ENCODE results near the gene GARNL3. TPM values are rescaled to one million over a fixed set of nuclear protein-coding genes. Genes with fewer than 3 reads are reported as not detected.

Gene GARNL3
- total RNA-seq, 3 donors from 2014 or later: 13.4 to 44.8 (median 26.2) TPM

DNA sequence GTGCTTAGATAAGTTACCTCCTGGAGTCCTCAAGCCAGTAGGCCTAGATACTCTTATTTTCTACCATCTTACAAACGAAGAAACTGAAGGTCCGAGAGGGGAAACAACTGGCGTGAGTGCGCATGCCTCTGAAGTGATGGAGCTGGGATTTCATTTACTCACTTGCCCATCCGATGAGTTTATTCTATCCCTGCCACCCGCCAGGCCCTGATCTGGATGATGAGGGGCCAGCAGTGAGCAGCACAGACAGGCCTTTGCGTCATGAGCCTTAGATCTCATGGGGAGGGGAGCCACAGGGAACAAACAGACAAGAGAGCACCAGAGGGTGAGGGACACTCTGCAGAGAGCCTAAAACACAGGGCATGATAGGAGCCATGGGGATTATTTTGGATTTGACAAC lies 98.3 kb downstream of the GARNL3 start:
- Histone ChIP-seq H3K27me3 (no peaks in the 10 kb centered on the region), H3K27ac (no peak overlapping the region), H3K4me1 (no peaks in the 10 kb centered on the region), H3K9me3 (no peaks in the 10 kb centered on the region), H3K4me3 (no peak overlapping the region), H3K36me3 (no peaks in the 10 kb centered on the region)
- TF ChIP-seq POLR2AphosphoS5 (IDR thresholded peaks at IDR 0.05): no peak
- intact Hi-C loops (cut with DNase I; ENCODE audit: low total_unique reads): no loop called here
- DNase-seq (ENCODE audit: low spot score in 2 of 2): no peak

DNA sequence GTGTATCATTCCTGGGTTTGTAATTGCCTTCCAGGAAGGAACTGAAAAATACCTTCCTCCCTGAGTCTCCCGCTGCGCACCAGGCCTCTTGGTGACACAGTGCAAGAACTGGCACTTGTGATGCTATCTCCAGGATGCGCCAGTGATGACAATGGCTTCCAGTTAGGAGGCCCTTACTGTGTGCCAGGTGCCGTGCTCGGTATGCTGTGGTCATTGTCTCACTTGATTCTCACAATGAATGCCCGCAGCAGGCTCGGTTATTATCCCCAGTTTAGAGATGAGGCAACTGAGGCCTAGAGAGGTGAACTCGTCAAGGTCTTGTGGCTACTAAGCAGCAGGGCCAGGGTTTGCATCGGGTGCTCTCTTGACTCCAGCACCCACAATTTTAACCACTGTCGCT lies 100.9 kb downstream of the GARNL3 start:
- intact Hi-C loops (cut with DNase I; ENCODE audit: low total_unique reads): no loop called here
- H3K27me3 ChIP-seq: no peaks in the 10 kb centered on the region
- H3K4me3 ChIP-seq: no peak overlapping the region
- TF ChIP-seq, protein P1, sequence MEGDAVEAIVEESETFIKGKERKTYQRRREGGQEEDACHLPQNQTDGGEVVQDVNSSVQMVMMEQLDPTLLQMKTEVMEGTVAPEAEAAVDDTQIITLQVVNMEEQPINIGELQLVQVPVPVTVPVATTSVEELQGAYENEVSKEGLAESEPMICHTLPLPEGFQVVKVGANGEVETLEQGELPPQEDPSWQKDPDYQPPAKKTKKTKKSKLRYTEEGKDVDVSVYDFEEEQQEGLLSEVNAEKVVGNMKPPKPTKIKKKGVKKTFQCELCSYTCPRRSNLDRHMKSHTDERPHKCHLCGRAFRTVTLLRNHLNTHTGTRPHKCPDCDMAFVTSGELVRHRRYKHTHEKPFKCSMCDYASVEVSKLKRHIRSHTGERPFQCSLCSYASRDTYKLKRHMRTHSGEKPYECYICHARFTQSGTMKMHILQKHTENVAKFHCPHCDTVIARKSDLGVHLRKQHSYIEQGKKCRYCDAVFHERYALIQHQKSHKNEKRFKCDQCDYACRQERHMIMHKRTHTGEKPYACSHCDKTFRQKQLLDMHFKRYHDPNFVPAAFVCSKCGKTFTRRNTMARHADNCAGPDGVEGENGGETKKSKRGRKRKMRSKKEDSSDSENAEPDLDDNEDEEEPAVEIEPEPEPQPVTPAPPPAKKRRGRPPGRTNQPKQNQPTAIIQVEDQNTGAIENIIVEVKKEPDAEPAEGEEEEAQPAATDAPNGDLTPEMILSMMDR (IDR thresholded peaks at IDR 0.05): no peak
- TF ChIP-seq POLR2A (IDR thresholded peaks at IDR 0.05) (no peak), POLR2AphosphoS5 (IDR thresholded peaks at IDR 0.05) (no peak)
- no peaks in the 10 kb centered on the region for H3K4me1 ChIP-seq
- DNase-seq (ENCODE audit: low spot score in 2 of 2): no peak
- no peaks in the 10 kb centered on the region for H3K36me3 ChIP-seq
- H3K9me3 ChIP-seq: no peaks in the 10 kb centered on the region
- no peak overlapping the region for H3K27ac ChIP-seq

DNA sequence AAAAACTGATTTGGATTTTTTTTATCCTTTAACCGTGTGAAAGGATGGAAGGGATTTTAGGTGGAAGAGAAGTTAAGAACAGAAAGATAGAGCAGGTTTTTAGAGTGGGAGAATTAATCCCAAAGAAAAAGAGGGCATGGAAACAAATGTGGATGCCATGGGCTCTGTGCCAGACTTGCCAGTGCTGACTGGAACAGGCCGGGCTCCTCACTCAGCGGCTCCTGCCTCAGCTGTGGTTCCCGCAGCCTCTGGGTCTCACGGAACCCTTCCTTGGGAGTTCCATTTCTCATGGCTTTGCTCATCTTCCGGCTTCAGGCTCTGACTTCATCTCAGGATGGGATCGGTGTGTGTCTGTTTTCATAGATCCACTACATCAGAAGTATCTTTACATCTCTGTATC lies 102.0 kb downstream of the GARNL3 start:
- intact Hi-C loops (cut with DNase I; ENCODE audit: low total_unique reads): no loop called here
- H3K36me3 ChIP-seq: no peaks in the 10 kb centered on the region

DNA sequence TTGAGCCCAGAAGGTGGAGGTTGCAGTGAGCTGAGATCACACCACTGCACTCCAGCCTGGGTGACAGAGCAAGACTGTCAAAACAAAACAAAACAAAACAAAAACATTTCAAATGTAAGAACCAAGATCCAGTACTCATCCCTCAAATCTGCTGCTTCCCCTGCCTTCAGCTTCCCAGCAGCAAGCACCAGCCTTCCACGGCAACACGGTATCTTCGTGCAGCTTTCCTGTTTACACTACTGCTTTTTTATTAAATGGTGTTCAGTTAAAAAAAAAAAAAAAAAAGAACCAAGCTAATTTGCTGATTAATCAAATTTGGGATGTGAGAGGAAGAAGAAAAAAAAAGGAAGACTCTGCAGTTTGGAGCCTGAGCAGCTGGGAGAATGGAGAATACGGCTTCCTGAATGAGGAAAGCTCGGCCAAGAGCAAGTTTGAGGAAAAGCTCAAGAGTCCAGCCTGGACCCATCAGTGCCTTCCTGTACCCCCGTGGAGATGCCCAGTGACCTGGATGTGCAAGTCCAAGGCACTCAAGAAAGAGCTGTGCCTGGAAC lies 104.4 kb downstream of the GARNL3 start:
- intact Hi-C loops (cut with DNase I; ENCODE audit: low total_unique reads): no loop called here
- no peaks in the 10 kb centered on the region for H3K27me3 ChIP-seq
- H3K4me1 ChIP-seq: no peaks in the 10 kb centered on the region
- H3K36me3 ChIP-seq: no peaks in the 10 kb centered on the region
- H3K27ac ChIP-seq: no peak overlapping the region
- no peak for TF ChIP-seq POLR2AphosphoS5 (IDR thresholded peaks at IDR 0.05)
- no peak for DNase-seq (ENCODE audit: low spot score in 2 of 2)
- H3K4me3 ChIP-seq: no peak overlapping the region
- no peaks in the 10 kb centered on the region for H3K9me3 ChIP-seq

More for the DNA sequence above, 102.0 kb downstream of the GARNL3 start:
- TF ChIP-seq POLR2AphosphoS5 (IDR thresholded peaks at IDR 0.05) (no peak), POLR2A (IDR thresholded peaks at IDR 0.05) (no peak)
- TF ChIP-seq, protein P1 (IDR thresholded peaks at IDR 0.05): no peak
- Histone ChIP-seq H3K27ac (no peak overlapping the region), H3K4me1 (no peaks in the 10 kb centered on the region), H3K4me3 (no peak overlapping the region), H3K9me3 (no peaks in the 10 kb centered on the region), H3K27me3 (no peaks in the 10 kb centered on the region)
- DNase-seq (ENCODE audit: low spot score in 2 of 2): no peak

DNA sequence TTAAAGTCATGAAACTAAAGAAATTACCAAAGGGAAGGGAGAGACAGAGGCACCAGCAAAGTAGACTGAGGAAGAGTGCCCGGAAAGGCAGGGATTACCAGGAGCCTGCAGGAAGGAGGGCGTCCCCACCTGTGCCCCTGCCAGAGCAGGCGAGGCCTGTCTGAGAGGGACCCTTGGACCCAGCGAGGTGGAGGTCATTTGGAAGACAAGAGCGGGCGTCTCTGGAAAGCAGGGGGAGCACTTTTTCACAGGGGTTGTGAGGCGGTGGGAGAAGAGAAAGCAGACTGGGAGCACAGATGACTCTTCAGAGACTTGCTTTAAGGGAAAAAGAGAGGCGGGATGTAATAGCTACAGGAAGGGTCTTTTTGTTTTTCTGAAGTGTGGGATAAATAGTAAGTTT lies 104.9 kb downstream of the GARNL3 start:
- TF ChIP-seq POLR2AphosphoS5 (IDR thresholded peaks at IDR 0.05) (no peak), POLR2A (IDR thresholded peaks at IDR 0.05) (no peak)
- TF ChIP-seq, protein P1 (IDR thresholded peaks at IDR 0.05): no peak
- Histone ChIP-seq H3K9me3 (no peaks in the 10 kb centered on the region), H3K36me3 (no peaks in the 10 kb centered on the region), H3K4me3 (no peak overlapping the region), H3K27me3 (no peaks in the 10 kb centered on the region), H3K4me1 (no peaks in the 10 kb centered on the region), H3K27ac (no peak overlapping the region)
- intact Hi-C loops (cut with DNase I; ENCODE audit: low total_unique reads): no loop called here
- no peak for DNase-seq (ENCODE audit: low spot score in 2 of 2)

DNA sequence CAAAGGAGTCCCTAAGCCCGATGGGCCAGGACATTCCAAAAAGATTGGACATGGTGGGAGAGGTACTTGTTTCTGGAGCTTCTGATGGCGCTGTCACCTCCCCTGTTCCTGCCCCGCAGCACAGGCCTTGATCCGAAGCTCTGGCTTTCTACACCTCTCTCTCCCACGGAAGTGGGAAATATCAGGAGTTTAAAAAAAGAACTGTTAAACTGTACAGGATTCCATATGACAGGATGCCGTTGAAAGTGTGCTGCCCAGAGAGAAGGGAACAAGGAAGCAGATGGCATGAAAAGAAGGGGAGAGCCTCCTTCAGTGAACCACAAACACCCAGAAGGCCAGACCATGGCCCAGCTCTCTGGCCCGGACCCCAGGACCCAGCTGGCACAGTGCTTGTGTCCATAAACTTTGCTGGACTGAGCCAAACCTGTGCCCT lies 105.6 kb downstream of the GARNL3 start:
- intact Hi-C loops (cut with DNase I; ENCODE audit: low total_unique reads): no loop called here
- H3K4me3 ChIP-seq: no peak overlapping the region
- H3K9me3 ChIP-seq: no peaks in the 10 kb centered on the region
- H3K4me1 ChIP-seq: no peaks in the 10 kb centered on the region
- no peak overlapping the region for H3K27ac ChIP-seq
- H3K36me3 ChIP-seq: no peaks in the 10 kb centered on the region
- no peak for DNase-seq (ENCODE audit: low spot score in 2 of 2)
- no peak for TF ChIP-seq POLR2AphosphoS5 (IDR thresholded peaks at IDR 0.05)
- no peak for TF ChIP-seq POLR2A (IDR thresholded peaks at IDR 0.05)
- TF ChIP-seq, protein P1 (IDR thresholded peaks at IDR 0.05): no peak
- H3K27me3 ChIP-seq: no peaks in the 10 kb centered on the region

All from breast epithelium (tissue), 4 donors.